ENCODE results near the gene MYH6. TPM values are rescaled to one million over a fixed set of nuclear protein-coding genes. Genes with fewer than 3 reads are reported as not detected.

The MYH6 gene
- total RNA-seq, 1 donor = not detected

DNA sequence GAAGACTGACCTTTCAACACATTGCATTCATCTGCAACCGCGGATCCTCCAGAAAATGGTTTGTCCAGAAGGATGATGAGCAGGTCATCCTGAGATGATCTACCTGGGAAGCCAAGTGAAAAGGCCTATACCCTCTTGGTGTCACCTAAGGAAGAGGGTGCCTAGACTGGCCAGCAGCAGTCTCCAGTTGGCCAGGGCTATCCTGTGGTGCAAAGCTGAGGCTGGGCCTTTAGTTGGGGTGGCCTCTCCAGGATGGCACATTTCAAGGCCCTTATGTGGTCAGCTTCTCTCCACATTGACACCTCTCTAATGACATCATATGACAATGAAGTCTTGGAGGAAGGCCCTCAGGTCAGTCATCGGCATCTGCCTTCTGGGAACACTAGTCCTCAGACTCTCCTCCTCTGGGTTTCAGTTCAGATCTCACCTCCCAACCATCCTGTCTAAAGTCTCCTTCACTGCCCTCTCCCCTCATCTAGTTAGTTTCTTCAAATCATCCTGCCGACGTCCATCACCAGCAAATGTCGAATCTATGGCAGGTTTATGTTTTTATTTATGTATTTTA lies 52.1 kb downstream of the MYH6 start:
- Histone ChIP-seq H3K36me3 (ENCODE audit: insufficient read depth, low read length) (peaks cover 12% of the 10 kb centered on the region), H3K27me3 (ENCODE audit: insufficient read depth, low read length) (no peaks in the 10 kb centered on the region), H3K9me3 (ENCODE audit: low read depth, low read length) (no peaks in the 10 kb centered on the region), H3K79me2 (ENCODE audit: insufficient read depth, low read length) (no peaks in the 10 kb centered on the region), H3K4me1 (ENCODE audit: insufficient read depth, low read length) (peaks cover 7% of the 10 kb centered on the region), H3K4me2 (ENCODE audit: insufficient read depth, low read length) (no peak overlapping the region), H3K27ac (ENCODE audit: low read depth, low read length) (no peak overlapping the region), H3K4me3 (ENCODE audit: insufficient read depth, low read length) (no peak overlapping the region), H4K20me1 (ENCODE audit: insufficient read depth, low read length) (peaks cover 5% of the 10 kb centered on the region), H2AFZ (ENCODE audit: low read length) (no peak overlapping the region)
- DNase-seq (ENCODE audit: insufficient read length, low spot score, missing footprints) = peak; percentile 63
- TF ChIP-seq, protein P1, sequence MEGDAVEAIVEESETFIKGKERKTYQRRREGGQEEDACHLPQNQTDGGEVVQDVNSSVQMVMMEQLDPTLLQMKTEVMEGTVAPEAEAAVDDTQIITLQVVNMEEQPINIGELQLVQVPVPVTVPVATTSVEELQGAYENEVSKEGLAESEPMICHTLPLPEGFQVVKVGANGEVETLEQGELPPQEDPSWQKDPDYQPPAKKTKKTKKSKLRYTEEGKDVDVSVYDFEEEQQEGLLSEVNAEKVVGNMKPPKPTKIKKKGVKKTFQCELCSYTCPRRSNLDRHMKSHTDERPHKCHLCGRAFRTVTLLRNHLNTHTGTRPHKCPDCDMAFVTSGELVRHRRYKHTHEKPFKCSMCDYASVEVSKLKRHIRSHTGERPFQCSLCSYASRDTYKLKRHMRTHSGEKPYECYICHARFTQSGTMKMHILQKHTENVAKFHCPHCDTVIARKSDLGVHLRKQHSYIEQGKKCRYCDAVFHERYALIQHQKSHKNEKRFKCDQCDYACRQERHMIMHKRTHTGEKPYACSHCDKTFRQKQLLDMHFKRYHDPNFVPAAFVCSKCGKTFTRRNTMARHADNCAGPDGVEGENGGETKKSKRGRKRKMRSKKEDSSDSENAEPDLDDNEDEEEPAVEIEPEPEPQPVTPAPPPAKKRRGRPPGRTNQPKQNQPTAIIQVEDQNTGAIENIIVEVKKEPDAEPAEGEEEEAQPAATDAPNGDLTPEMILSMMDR (IDR thresholded peaks at IDR 0.05; ENCODE audit: extremely low read depth, low read depth, low read length) = no peak

DNA sequence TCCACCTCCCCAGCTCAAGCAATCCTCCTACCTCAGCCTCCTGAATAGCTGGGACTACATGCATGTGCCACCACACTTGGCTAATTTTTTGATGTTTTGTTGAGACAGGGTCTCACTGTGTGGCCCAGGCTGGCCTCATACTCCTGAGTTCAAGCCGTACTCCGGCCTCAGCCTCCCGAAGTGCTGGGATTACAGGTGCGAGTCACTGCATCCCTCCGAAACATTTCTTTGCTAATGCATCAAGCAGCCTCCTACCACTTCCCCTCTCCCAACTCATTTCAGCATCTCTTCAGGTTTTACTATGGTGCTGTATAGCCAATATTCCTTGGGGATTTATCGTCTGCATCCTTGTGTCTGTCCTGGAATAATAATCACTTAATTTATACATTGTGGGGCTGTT lies 53.1 kb downstream of the MYH6 start:
- no peak for DNase-seq (ENCODE audit: insufficient read length, low spot score, missing footprints)
- H3K36me3 ChIP-seq (ENCODE audit: insufficient read depth, low read length) = peaks cover 12% of the 10 kb centered on the region
- peaks cover 7% of the 10 kb centered on the region for H3K4me1 ChIP-seq (ENCODE audit: insufficient read depth, low read length)
- no peak overlapping the region for H3K4me2 ChIP-seq (ENCODE audit: insufficient read depth, low read length)
- no peak overlapping the region for H3K4me3 ChIP-seq (ENCODE audit: insufficient read depth, low read length)
- H3K9me3 ChIP-seq (ENCODE audit: low read depth, low read length) = no peaks in the 10 kb centered on the region
- H2AFZ ChIP-seq (ENCODE audit: low read length) = no peak overlapping the region
- TF ChIP-seq, protein P1 (IDR thresholded peaks at IDR 0.05; ENCODE audit: extremely low read depth, low read depth, low read length) = no peak
- H3K27ac ChIP-seq (ENCODE audit: low read depth, low read length) = no peak overlapping the region
- no peaks in the 10 kb centered on the region for H3K27me3 ChIP-seq (ENCODE audit: insufficient read depth, low read length)
- H3K79me2 ChIP-seq (ENCODE audit: insufficient read depth, low read length) = no peaks in the 10 kb centered on the region
- peaks cover 5% of the 10 kb centered on the region for H4K20me1 ChIP-seq (ENCODE audit: insufficient read depth, low read length)

DNA sequence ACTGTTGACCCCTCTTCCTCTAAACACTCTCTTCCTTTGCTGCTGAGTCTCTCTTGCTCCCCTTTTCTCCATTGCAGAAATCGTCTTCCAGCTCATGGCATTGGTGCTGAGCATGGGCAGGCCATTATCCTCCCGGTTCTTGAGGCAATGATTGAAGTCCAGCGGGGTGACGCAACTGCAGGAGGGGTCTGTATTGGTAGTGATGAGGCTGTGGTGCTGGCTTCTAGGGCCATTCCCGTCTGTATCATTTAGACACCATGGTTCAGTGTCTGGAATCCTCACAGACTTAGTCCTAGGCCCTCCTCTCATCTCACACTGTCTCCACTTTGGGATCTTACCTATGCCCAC lies 54.7 kb downstream of the MYH6 start:
- peak; percentile 62 for DNase-seq (ENCODE audit: insufficient read length, low spot score, missing footprints)
- TF ChIP-seq, protein P1 (IDR thresholded peaks at IDR 0.05; ENCODE audit: extremely low read depth, low read depth, low read length) = no peak
- Histone ChIP-seq H3K4me2 (ENCODE audit: insufficient read depth, low read length) (peak overlapping the region; percentile 83), H3K9me3 (ENCODE audit: low read depth, low read length) (no peaks in the 10 kb centered on the region), H3K36me3 (ENCODE audit: insufficient read depth, low read length) (peaks cover 12% of the 10 kb centered on the region), H3K4me1 (ENCODE audit: insufficient read depth, low read length) (peaks cover 7% of the 10 kb centered on the region), H3K79me2 (ENCODE audit: insufficient read depth, low read length) (no peaks in the 10 kb centered on the region), H4K20me1 (ENCODE audit: insufficient read depth, low read length) (peaks cover 5% of the 10 kb centered on the region), H3K27ac (ENCODE audit: low read depth, low read length) (no peak overlapping the region), H2AFZ (ENCODE audit: low read length) (no peak overlapping the region), H3K4me3 (ENCODE audit: insufficient read depth, low read length) (no peak overlapping the region), H3K27me3 (ENCODE audit: insufficient read depth, low read length) (no peaks in the 10 kb centered on the region)

DNA sequence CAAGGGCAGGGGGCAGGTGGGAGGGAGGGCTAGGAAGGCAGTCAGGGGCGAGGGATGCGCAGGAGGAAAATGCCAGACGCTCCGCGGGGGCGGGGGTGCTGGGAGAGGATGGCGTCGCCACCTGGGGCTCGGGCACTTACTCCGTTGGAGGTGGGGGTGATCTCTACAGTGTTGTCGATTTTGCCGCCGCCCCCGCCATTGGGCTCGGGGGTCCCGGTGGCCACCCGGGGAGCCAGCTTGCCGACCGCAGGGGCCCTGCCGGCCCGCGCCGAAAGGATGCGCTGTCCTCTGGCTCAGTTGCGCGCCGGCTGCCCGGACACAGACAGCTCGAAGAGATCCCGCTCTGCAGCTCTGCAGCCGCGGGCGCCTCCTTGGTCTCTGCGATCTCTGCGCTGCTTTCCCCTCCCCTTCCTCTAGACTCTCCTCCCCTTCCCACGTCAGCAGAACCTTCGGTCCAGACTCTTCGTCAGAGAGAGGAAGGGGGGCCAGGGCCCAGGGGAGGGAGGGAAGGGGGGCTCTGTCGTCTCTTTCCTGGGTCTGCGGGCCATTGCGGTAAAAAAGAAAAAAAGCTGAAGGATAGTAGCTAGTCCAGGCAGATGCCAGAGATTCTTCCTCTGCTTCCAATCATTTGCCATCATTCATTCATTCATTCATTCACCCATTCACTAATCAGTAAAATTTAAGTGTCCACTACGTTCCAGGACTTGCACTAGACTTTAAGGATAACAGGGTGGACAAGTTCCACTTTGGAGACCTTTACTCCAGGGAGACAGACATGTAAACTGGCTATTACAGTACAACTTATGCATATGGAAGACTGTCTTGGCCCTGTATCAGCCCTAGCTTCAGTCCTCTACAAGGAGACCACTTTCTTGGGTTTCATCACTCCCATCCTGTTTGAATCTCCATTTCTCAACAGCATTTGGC lies 55.3 kb downstream of the MYH6 start, which contains the start of gene SLC22A17:
Gene SLC22A17, minus strand, starts transcription at position 382 of the 927 bp plus-strand sequence.
- peaks cover 5% of the 10 kb centered on the region for H4K20me1 ChIP-seq (ENCODE audit: insufficient read depth, low read length)
- TF ChIP-seq, protein P1 (IDR thresholded peaks at IDR 0.05; ENCODE audit: extremely low read depth, low read depth, low read length) = no peak
- H3K4me2 ChIP-seq (ENCODE audit: insufficient read depth, low read length) = peak within 1 kb of the TSS; percentile 83
- no peaks in the 10 kb centered on the region for H3K9me3 ChIP-seq (ENCODE audit: low read depth, low read length)
- H3K79me2 ChIP-seq (ENCODE audit: insufficient read depth, low read length) = no peaks in the 10 kb centered on the region
- peaks cover 7% of the 10 kb centered on the region for H3K4me1 ChIP-seq (ENCODE audit: insufficient read depth, low read length)
- peak; percentile 98 for DNase-seq (ENCODE audit: insufficient read length, low spot score, missing footprints)
- no peak within 1 kb of the TSS for H3K27ac ChIP-seq (ENCODE audit: low read depth, low read length)
- H3K4me3 ChIP-seq (ENCODE audit: insufficient read depth, low read length) = peak within 1 kb of the TSS; percentile 79
- H3K36me3 ChIP-seq (ENCODE audit: insufficient read depth, low read length) = peaks cover 6% of the 10 kb centered on the region
- H2AFZ ChIP-seq (ENCODE audit: low read length) = peak within 1 kb of the TSS; percentile 30
- H3K27me3 ChIP-seq (ENCODE audit: insufficient read depth, low read length) = no peaks in the 10 kb centered on the region
